Neuronal stem cell (in vitro differentiated cells): ENCODE data around the gene NR3C2. TPM values are rescaled to one million over a fixed set of nuclear protein-coding genes. Genes with fewer than 3 reads are reported as not detected.

ENCODE experiments used
- DNase-seq: peaks from one replicate; pipeline ENCODE4 v3.0.0-alpha.2; 2013; ENCODE audit warnings: low spot score
- H2AFZ ChIP-seq: one replicate; pipeline ENCODE4 v1.6.1; 2013; ENCODE audit warnings: mild to moderate bottlenecking, low read length, inconsistent platforms
- H2AK5ac ChIP-seq: 2 replicates; pipeline ENCODE4 v1.6.1; 2013; ENCODE audit warnings: low read depth, mild to moderate bottlenecking, inconsistent platforms, low read length, moderate library complexity, mixed read lengths
- H2BK120ac ChIP-seq: 2 replicates; pipeline ENCODE4 v1.6.1; 2013; ENCODE audit warnings: low read depth, mild to moderate bottlenecking, inconsistent platforms, low read length, moderate library complexity, mixed read lengths
- H2BK12ac ChIP-seq: one replicate; pipeline ENCODE4 v1.6.1; 2013; ENCODE audit warnings: low read length, inconsistent platforms
- H2BK15ac ChIP-seq: 2 replicates; pipeline ENCODE4 v1.6.1; 2013; ENCODE audit warnings: mild to moderate bottlenecking, low read length, inconsistent platforms, mixed read lengths
- H2BK5ac ChIP-seq: one replicate; pipeline ENCODE4 v1.6.1; 2013; ENCODE audit warnings: inconsistent platforms, mild to moderate bottlenecking, low read length, moderate library complexity
- H3K14ac ChIP-seq: one replicate; pipeline ENCODE4 v1.6.1; 2013; ENCODE audit warnings: low read length, inconsistent platforms
- H3K18ac ChIP-seq: 2 replicates; pipeline ENCODE4 v1.6.1; 2013; ENCODE audit warnings: low read length, inconsistent platforms
- H3K23ac ChIP-seq: 2 replicates; pipeline ENCODE4 v1.6.1; 2013; ENCODE audit warnings: low read depth, mild to moderate bottlenecking, mixed read lengths, low read length, inconsistent platforms; ENCODE audit not compliant: poor library complexity
- H3K27ac ChIP-seq: replicated peaks from 3 replicates; pipeline ENCODE4 v1.5.1; 2013; ENCODE audit warnings: low read length, inconsistent platforms
- H3K27me3 ChIP-seq, 3 experiments: 2 replicates each; pipeline ENCODE4 v1.6.1; 2013; ENCODE audit warnings: low read length in 3 of 3, mild to moderate bottlenecking in 2 of 3, inconsistent platforms in 1 of 3, low read depth in 1 of 3, mixed read lengths in 1 of 3, moderate library complexity in 1 of 3; ENCODE audit not compliant: control insufficient read depth in 3 of 3, insufficient read depth in 3 of 3
- H3K36me3 ChIP-seq, 2 donors: replicated peaks in 1 of 2; 2 replicates each; pipeline ENCODE4 v1.6.1; 2013; ENCODE audit warnings: low read length in 2 of 2; ENCODE audit not compliant: control insufficient read depth in 2 of 2, insufficient read depth in 2 of 2
- H3K4ac ChIP-seq: 2 replicates; pipeline ENCODE4 v1.6.1; 2013; ENCODE audit warnings: inconsistent platforms, mild to moderate bottlenecking, low read length, moderate library complexity
- H3K4me1 ChIP-seq, 2 donors: 1 replicate in 1 of 2; 2 replicates in 1 of 2; pipeline ENCODE4 v1.6.1; 2013; ENCODE audit warnings: low read length in 2 of 2, low read depth in 1 of 2; ENCODE audit not compliant: control insufficient read depth in 2 of 2, insufficient read depth in 1 of 2
- H3K4me2 ChIP-seq: one replicate; pipeline ENCODE4 v1.6.1; 2013; ENCODE audit warnings: mild to moderate bottlenecking, low read length, inconsistent platforms; ENCODE audit not compliant: insufficient read depth, poor library complexity, severe bottlenecking
- H3K4me3 ChIP-seq, 2 donors: 2 replicates each; pipeline ENCODE4 v1.5.1; 2013; ENCODE audit warnings: low read length in 2 of 2, mild to moderate bottlenecking in 2 of 2, inconsistent platforms in 1 of 2, moderate library complexity in 1 of 2
- H3K79me1 ChIP-seq: one replicate; pipeline ENCODE4 v1.6.1; 2013; ENCODE audit warnings: low read depth, mild to moderate bottlenecking, inconsistent platforms, low read length, moderate library complexity
- H3K9ac ChIP-seq: one replicate; pipeline ENCODE4 v1.6.1; 2013; ENCODE audit warnings: mild to moderate bottlenecking, low read depth, low read length, inconsistent platforms; ENCODE audit not compliant: poor library complexity
- H3K9me3 ChIP-seq, 2 donors: replicated peaks in 1 of 2; 2 replicates each; pipeline versions ENCODE3 to v1.6.1; 2013; ENCODE audit warnings: low read length in 2 of 2, mild to moderate bottlenecking in 2 of 2, inconsistent platforms in 1 of 2, low read depth in 1 of 2, mixed read lengths in 1 of 2, moderate library complexity in 1 of 2; ENCODE audit not compliant: control insufficient read depth in 2 of 2, insufficient read depth in 1 of 2
- H4K8ac ChIP-seq: one replicate; pipeline ENCODE4 v1.6.1; 2013; ENCODE audit warnings: low read depth, mild to moderate bottlenecking, inconsistent platforms, low read length, moderate library complexity
- H4K91ac ChIP-seq: one replicate; pipeline ENCODE4 v1.6.1; 2013; ENCODE audit warnings: low read length, low read depth, mild to moderate bottlenecking, inconsistent platforms; ENCODE audit not compliant: poor library complexity
- WGBS, 2 donors: extraction: QIAGEN DNeasy Blood & Tissue Kit; methylation state at CpG; one replicate each; pipeline ENCODE4 v1.1.7; 2013; ENCODE audit warnings: missing lambda C conversion rate in 2 of 2, mixed read lengths in 1 of 2; ENCODE audit not compliant: insufficient read length in 2 of 2, insufficient replicate concordance in 1 of 2; ENCODE audit errors: extremely low coverage in 2 of 2; 5-methylcytosine and 5-hydroxymethylcytosine counted together
- polyA plus RNA-seq, 2 experiments: library from polyadenylated mRNA; stranded (reverse); fragments of 200-250 nt; gene quantifications; one replicate each; pipeline ENCODE4 v1.2.3, GENCODE V29; 2013

Gene NR3C2
- polyA plus RNA-seq (2013, experiment 1 of 2): 0.42 TPM
- 0.73 TPM for polyA plus RNA-seq (2013, experiment 2 of 2)

- H3K4ac ChIP-seq: no peak within 1 kb of the TSS
- H3K9me3 ChIP-seq: no peaks in the 10 kb centered on the region
- H4K8ac ChIP-seq: peak within 1 kb of the TSS; percentile 65
- H2AK5ac ChIP-seq: no peak within 1 kb of the TSS
- no peak within 1 kb of the TSS for H2BK120ac ChIP-seq
- peaks cover 9 to 71% (median 33%) of the 10 kb centered on the region in 3 experiments for H3K27me3 ChIP-seq
- no peak within 1 kb of the TSS for H2BK12ac ChIP-seq
- no peaks in the 10 kb centered on the region for H3K79me1 ChIP-seq
- H4K91ac ChIP-seq: no peak within 1 kb of the TSS
- H3K9ac ChIP-seq: peak within 1 kb of the TSS; percentile 84
- peaks cover 0 to 2% of the 10 kb centered on the region in 2 donors for H3K4me1 ChIP-seq
- no CpG with 5 or more reads among the region's 65 CpGs for WGBS, 2 donors
- H3K18ac ChIP-seq: peak within 1 kb of the TSS; percentile 95
- H3K23ac ChIP-seq: peak within 1 kb of the TSS; percentile 65
- H3K27ac ChIP-seq: no peak within 1 kb of the TSS
- H2BK5ac ChIP-seq: peak within 1 kb of the TSS; percentile 75
- peak within 1 kb of the TSS; percentile 98 for H3K4me2 ChIP-seq
- H2AFZ ChIP-seq: peak within 1 kb of the TSS; percentile 97
- DNase-seq: peak; percentile 97
- peak within 1 kb of the TSS; percentile 92 for H2BK15ac ChIP-seq
- peak within 1 kb of the TSS; percentile 82 for H3K14ac ChIP-seq
- peak within 1 kb of the TSS; percentile 57 to 97 for H3K4me3 ChIP-seq
- no peaks in the 10 kb centered on the region for H3K36me3 ChIP-seq
Observed at GRCh38 chr4:148441986-148442831, at the start of gene NR3C2. Gene NR3C2 (minus strand): TSS chr4:148442414.

GRCh38 chr4:148487181-148487580 is 45.0 kb upstream of the NR3C2 start:
- DNase-seq: no peak
- WGBS, 2 donors: no CpG with 5 or more reads among the region's 2 CpGs

GRCh38 chr4:148481636-148482035 is 39.4 kb upstream of the NR3C2 start:
- Histone ChIP-seq H3K27me3 (no peaks in the 10 kb centered on the region), H2AK5ac (no peak overlapping the region), H4K8ac (no peak overlapping the region), H2BK12ac (no peak overlapping the region), H3K36me3 (peaks cover 0 to 2% of the 10 kb centered on the region in 2 donors), H3K4me2 (no peak overlapping the region), H3K27ac (no peak overlapping the region), H3K14ac (no peak overlapping the region), H2BK15ac (no peak overlapping the region), H2BK5ac (no peak overlapping the region), H2BK120ac (no peak overlapping the region), H2AFZ (no peak overlapping the region), H3K23ac (no peak overlapping the region), H3K4me1 (peaks cover 0 to 2% of the 10 kb centered on the region in 2 donors), H3K4ac (no peak overlapping the region), H3K18ac (no peak overlapping the region), H3K4me3 (no peak overlapping the region), H3K9ac (no peak overlapping the region), H3K9me3 (peaks cover 0 to 3% of the 10 kb centered on the region in 2 donors), H4K91ac (no peak overlapping the region), H3K79me1 (no peaks in the 10 kb centered on the region)
- no peak for DNase-seq
- WGBS, 2 donors: no CpG with 5 or more reads among the region's 3 CpGs

More at GRCh38 chr4:148487181-148487580, 45.0 kb upstream of the NR3C2 start:
- H4K8ac ChIP-seq: no peak overlapping the region
- H3K18ac ChIP-seq: no peak overlapping the region
- H2AK5ac ChIP-seq: no peak overlapping the region
- no peaks in the 10 kb centered on the region for H3K79me1 ChIP-seq
- H3K4me3 ChIP-seq: no peak overlapping the region
- H3K4ac ChIP-seq: no peak overlapping the region
- H3K36me3 ChIP-seq: peaks cover 0 to 2% of the 10 kb centered on the region in 2 donors
- no peak overlapping the region for H2BK12ac ChIP-seq
- no peaks in the 10 kb centered on the region for H3K27me3 ChIP-seq
- no peak overlapping the region for H3K14ac ChIP-seq
- peaks cover 0 to 3% of the 10 kb centered on the region in 2 donors for H3K9me3 ChIP-seq
- H2AFZ ChIP-seq: no peak overlapping the region
- H3K4me1 ChIP-seq: no peaks in the 10 kb centered on the region
- no peak overlapping the region for H3K9ac ChIP-seq
- H3K27ac ChIP-seq: no peak overlapping the region
- H2BK5ac ChIP-seq: no peak overlapping the region
- no peak overlapping the region for H2BK120ac ChIP-seq
- H3K23ac ChIP-seq: no peak overlapping the region
- no peak overlapping the region for H2BK15ac ChIP-seq
- H3K4me2 ChIP-seq: no peak overlapping the region
- no peak overlapping the region for H4K91ac ChIP-seq

- no peak overlapping the region for H3K4me3 ChIP-seq
- H3K27ac ChIP-seq: peak overlapping the region; percentile 36
- peak; percentile 18 for DNase-seq
- H3K79me1 ChIP-seq: no peaks in the 10 kb centered on the region
- H3K18ac ChIP-seq: no peak overlapping the region
- H2BK15ac ChIP-seq: no peak overlapping the region
- no peak overlapping the region for H3K4me2 ChIP-seq
- H3K27me3 ChIP-seq: no peaks in the 10 kb centered on the region
- H3K9me3 ChIP-seq: peaks cover 0 to 1% of the 10 kb centered on the region in 2 donors
- no CpG with 5 or more reads among the region's 3 CpGs for WGBS, 2 donors
- no peak overlapping the region for H2AFZ ChIP-seq
- no peak overlapping the region for H3K4ac ChIP-seq
- no peak overlapping the region for H3K14ac ChIP-seq
- H3K9ac ChIP-seq: no peak overlapping the region
- no peak overlapping the region for H2BK12ac ChIP-seq
- H2BK5ac ChIP-seq: no peak overlapping the region
- no peak overlapping the region for H4K91ac ChIP-seq
- H3K4me1 ChIP-seq: peaks cover 0 to 2% of the 10 kb centered on the region in 2 donors
- no peak overlapping the region for H2BK120ac ChIP-seq
- no peaks in the 10 kb centered on the region for H3K36me3 ChIP-seq
- no peak overlapping the region for H3K23ac ChIP-seq
- no peak overlapping the region for H2AK5ac ChIP-seq
- no peak overlapping the region for H4K8ac ChIP-seq
Observed at GRCh38 chr4:148477276-148477675, 35.1 kb upstream of the NR3C2 start.
